ENCODE measurements around the gene TRAM2.

TRAM2 gene

GRCh38 chr6:52577022-52577777 lies at the start of gene TRAM2:
Gene TRAM2, minus strand, starts transcription at chr6:52577060. Its CDS starts 145 bp downstream, at chr6:52576915.
- DNase-seq = peak; percentile 84

- DNase-seq = no peak
Measured at GRCh38 chr6:52622810-52623209, 46.0 kb upstream of the TRAM2 start.

- no peak for DNase-seq
Measured at GRCh38 chr6:52621631-52622030, 44.8 kb upstream of the TRAM2 start.

- DNase-seq = no peak
Measured at GRCh38 chr6:52620906-52621190, 44.0 kb upstream of the TRAM2 start.

- DNase-seq = no peak
Measured at GRCh38 chr6:52620055-52620905, 43.4 kb upstream of the TRAM2 start.

- DNase-seq = no peak
Measured at GRCh38 chr6:52617087-52617486, 40.2 kb upstream of the TRAM2 start.

- no peak for DNase-seq
Measured at GRCh38 chr6:52616059-52616690, 39.3 kb upstream of the TRAM2 start.

GRCh38 chr6:52612336-52613054 lies 35.6 kb upstream of the TRAM2 start:
- DNase-seq = no peak

GRCh38 chr6:52611833-52612232 lies 35.0 kb upstream of the TRAM2 start:
- DNase-seq = no peak

- DNase-seq = no peak
Measured at GRCh38 chr6:52610745-52611355, 34.0 kb upstream of the TRAM2 start.

- DNase-seq = no peak
Measured at GRCh38 chr6:52610011-52610410, 33.2 kb upstream of the TRAM2 start.

GRCh38 chr6:52605610-52606185 lies 28.8 kb upstream of the TRAM2 start:
- DNase-seq = no peak

- no peak for DNase-seq
Measured at GRCh38 chr6:52603000-52603795, 26.3 kb upstream of the TRAM2 start.

- DNase-seq = no peak
Measured at GRCh38 chr6:52598824-52599190, 21.9 kb upstream of the TRAM2 start.

GRCh38 chr6:52598123-52598823 lies 21.4 kb upstream of the TRAM2 start:
- peak; percentile 52 for DNase-seq

GRCh38 chr6:52597738-52598122 lies 20.9 kb upstream of the TRAM2 start:
- DNase-seq = no peak

- DNase-seq = no peak
Measured at GRCh38 chr6:52596371-52597028, 19.6 kb upstream of the TRAM2 start.

- no peak for DNase-seq
Measured at GRCh38 chr6:52595796-52596130, 18.9 kb upstream of the TRAM2 start.

- DNase-seq = no peak
Measured at GRCh38 chr6:52595000-52595795, 18.3 kb upstream of the TRAM2 start.

- DNase-seq = no peak
Measured at GRCh38 chr6:52594221-52594620, 17.4 kb upstream of the TRAM2 start.
